HG03103 (cell line): ENCODE data around the gene UBQLN1.
"Not testable (repeated sequence)": the region's sequence is repeated elsewhere in the genome, so short reads cannot be mapped to it uniquely, and the experiment has no call there.

ENCODE experiments used
- ATAC-seq: cut with Tn5 transposase; IDR thresholded peaks from one replicate; pipeline ENCODE4 v1.9.1; 2021; ENCODE audit warnings: low read depth; ENCODE audit not compliant: unreplicated experiment

Gene UBQLN1

DNA sequence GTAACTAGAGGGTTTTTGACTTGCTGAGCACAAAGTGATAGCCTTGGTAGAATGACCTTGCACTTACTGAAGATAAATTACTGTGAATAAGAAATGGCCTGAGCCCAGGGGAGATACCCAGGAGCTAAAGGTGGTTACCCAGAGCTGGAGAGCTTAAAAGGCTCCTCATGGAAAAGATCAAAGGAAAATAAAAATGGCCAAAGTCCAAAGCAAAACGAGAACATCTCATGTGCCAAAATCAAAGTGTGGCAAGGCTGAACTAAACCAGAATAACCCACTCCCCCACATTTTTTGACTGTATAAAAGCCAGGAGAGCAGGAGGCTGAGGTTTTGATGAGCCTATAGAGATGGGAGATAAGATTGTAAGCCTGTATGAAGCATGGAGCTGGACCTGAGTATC, 70.4 kb downstream of the UBQLN1 start:
- no peak for ATAC-seq

DNA sequence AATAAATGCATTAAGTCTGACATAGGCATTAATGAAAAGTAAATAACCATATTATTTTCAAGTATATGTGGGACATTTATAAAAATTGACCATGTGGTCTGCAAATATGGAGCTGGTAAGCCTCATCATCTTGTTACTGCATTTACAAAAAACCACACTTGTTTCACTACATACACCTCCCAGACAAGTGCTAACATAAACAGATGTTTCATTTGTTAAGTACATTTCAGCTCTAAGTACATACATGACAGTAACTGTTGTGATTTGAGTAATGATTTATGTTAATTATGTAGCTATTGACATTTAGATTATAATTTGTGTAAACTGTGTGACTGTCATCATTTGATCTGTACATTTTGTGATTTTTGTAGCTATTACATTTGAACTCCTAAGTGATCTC, 70.9 kb downstream of the UBQLN1 start:
- no peak for ATAC-seq

DNA sequence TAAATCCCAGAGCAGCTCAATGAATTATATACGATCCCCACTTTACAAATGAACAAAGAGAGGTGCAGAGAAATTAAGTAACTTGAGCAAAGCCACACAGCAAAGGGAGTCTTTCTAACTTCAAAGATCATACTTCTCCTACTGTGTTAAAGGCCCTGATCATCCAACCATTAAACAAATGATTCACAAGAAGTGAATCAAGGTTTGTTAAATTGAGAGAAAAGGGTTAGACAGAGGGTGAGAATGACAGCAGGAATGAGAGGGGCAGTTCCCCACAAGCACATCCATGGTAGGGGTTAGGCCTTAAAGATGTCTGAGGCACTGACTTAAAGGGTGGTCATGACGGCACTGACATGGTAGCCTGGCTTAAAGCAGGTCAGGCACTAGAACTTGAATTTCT, 74.1 kb downstream of the UBQLN1 start:
- ATAC-seq, result no peak

GRCh38 chr9:83633255-83633654, 74.5 kb downstream of the UBQLN1 start:
- no peak for ATAC-seq

- ATAC-seq, result no peak
Observed at GRCh38 chr9:83630938-83631457, 76.8 kb downstream of the UBQLN1 start.

GRCh38 chr9:83629433-83630104, 78.2 kb downstream of the UBQLN1 start:
- ATAC-seq, result no peak

GRCh38 chr9:83628540-83628939, 79.2 kb downstream of the UBQLN1 start:
- no peak for ATAC-seq

- ATAC-seq, result no peak
Observed at GRCh38 chr9:83625178-83625577, 82.6 kb downstream of the UBQLN1 start.

- peak; percentile 17 for ATAC-seq
Observed at GRCh38 chr9:83623679-83624076, 84.1 kb downstream of the UBQLN1 start.

GRCh38 chr9:83622939-83623678, 84.6 kb downstream of the UBQLN1 start, which contains the start of gene IDNK:
TSS of gene IDNK (plus strand) at chr9:83623143. CDS start at chr9:83623172, 29 bp downstream.
- ATAC-seq, result peak; percentile 62

GRCh38 chr9:83622433-83622938, 85.3 kb downstream of the UBQLN1 start:
- peak; percentile 51 for ATAC-seq

GRCh38 chr9:83620841-83621636, 86.7 kb downstream of the UBQLN1 start:
- no peak for ATAC-seq

DNA sequence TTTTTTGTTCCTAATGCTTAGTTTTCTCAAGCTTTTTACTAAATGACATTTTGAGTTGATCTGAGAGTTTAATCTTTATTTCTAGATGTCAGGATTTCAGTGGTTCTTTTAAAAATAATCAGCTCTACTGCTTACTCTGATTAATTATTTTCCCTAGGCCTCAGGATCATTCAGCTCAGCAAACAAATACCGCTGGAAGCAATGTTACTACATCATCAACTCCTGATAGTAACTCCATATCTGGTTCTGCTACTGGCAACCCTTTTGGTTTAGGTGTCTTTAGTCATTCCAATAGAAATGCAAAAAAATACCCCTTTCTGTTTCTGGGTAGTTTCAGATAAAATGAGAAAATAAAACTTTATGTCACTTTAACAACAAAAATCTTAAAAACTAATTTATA, 90.5 kb downstream of the UBQLN1 start:
- no peak for ATAC-seq

GRCh38 chr9:83613298-83613697, 94.5 kb downstream of the UBQLN1 start:
- ATAC-seq, result not testable (repeated sequence)
